SIG-M5 treated with dmso at 0.1 percent for 504 hours (cell line): ENCODE measurements around the gene CCDC148.
"Not testable (repeated sequence)": the region's sequence is repeated elsewhere in the genome, so short reads cannot be mapped to it uniquely, and the experiment has no call there.

ENCODE experiments used
- DNase-seq: peaks from one replicate; lab custom pipeline; 2025; ENCODE audit not compliant: unreplicated experiment; lab: John Stamatoyannopoulos, UW

The CCDC148 gene

GRCh38 chr2:158297606-158298005 lies 158.9 kb downstream of the CCDC148 start:
- peak; percentile 50 for DNase-seq

- DNase-seq: no peak
Observed at GRCh38 chr2:158297120-158297519, 159.4 kb downstream of the CCDC148 start.

- no peak for DNase-seq
Observed at GRCh38 chr2:158293722-158294121, 162.8 kb downstream of the CCDC148 start.

DNA sequence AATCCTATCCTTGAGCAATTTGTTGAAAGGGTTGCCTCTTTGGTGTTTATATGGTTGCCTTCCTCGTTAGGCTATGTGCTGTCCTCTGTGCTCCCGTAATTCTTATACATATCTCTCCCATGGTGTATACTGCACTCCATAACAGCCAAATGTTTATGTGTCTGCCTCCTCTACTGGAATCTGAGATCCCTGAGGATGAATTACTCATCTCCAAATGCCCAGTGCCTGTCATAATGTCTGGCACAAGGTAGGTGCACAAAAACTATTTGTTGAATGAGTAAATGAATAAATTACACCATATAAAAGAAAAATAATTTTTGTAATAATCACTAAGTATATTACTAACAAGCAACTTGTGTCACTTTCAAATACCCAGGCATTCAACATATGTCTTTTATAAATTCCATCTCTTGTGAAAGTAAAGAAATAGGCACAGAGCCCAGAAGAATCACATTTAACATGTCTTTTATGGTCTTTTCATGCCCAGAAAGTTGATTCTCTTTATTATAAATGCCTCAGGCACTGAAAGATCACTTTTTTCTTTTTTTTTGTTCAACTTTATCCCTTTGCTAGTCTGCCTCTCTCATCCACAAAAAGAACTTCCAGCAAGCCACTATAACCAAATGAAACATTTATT lies 164.9 kb downstream of the CCDC148 start:
- DNase-seq: no peak

DNA sequence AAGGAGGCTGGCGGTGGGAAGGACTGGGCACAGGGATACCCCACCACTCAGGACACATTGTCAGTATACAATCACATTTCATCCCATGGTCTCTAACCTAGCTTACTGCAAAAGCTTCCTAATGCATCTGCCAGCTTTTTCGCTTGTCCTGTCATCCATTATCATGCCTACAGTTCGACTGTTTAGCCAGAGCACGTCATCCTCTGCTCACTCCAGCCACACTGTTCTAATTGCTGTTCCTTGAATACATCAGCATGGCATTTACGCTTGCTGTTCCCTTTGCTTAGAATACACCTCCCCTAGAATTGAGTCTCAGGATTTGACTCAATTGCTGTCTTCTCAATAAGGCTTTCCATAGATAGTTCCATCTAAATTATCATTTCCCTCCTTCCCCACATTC lies 166.3 kb downstream of the CCDC148 start:
- no peak for DNase-seq

DNA sequence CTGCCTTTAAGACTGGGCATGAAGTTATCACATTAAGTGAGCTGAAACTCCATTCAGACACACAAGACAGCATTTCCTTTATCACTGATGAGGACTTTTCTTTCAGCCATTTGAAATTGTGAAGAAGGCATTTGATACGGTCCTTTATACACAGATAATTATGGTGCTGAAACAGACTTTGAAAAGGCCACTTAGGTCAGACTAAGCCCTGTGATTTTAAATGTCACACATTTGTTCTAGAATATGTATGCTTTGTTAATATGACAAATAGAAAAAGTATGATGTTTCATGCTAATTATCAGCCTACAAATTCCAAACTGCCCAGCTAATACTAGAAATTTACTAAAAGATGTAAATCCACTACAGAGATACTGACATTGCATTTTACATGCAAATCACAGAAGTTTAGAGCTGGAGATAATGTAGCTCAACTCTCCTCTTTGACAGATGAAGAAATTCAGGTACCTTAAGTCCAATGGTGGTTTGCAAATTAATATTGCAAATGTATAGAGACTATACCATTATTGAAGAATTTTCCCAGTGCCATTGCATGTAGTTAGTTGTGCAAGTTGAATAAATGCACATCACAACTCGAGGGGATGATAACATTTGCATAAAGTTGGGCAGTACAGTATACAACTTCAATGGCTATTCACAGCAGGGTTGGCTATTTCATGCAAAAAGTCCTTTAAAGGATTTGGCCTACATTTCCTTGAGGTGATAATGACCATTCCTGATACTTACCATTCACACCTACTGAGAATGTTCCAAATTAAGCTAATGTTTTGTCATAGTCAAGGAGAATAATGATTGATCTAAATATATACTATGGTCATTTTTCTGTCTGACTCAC lies 179.7 kb downstream of the CCDC148 start:
- DNase-seq: no peak

DNA sequence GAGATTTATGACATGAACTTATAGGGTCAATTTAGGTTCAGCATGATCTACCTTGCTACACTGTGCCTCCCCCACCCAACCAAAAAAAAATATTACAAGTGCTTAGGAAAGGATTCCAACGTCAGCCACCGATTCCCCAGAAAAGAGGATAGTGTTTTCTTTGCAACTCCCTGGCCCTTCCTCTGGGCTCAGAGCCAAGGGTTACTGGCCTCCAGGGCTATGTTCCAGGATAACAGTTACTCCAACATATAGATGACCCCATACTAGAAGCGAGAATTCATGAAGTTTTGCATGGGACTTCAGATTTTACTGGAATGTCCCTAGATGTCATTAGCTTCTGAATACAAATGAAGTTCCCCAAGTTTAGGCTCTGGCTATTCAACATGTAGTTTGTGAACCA lies 182.8 kb downstream of the CCDC148 start:
- no peak for DNase-seq

DNA sequence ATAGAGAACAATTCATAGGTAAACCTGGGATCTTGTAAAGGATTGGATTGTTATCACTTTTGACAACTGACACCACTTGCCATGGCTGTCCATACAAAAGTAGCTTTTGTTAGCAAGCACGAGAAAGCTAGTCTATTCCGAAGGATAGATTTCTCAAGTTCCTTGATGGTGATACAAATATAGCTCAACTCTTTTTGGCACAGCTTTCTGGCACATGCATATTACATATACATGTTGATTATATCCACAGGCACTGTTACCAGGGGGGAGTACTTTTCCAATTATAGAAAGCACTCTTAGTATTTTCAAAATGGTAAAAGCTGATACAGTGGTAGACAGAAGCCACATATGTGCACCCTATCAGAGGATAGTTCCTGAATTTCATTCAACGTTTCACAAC lies 186.0 kb downstream of the CCDC148 start:
- DNase-seq: no peak

- no peak for DNase-seq
Observed at GRCh38 chr2:158269143-158269542, 187.4 kb downstream of the CCDC148 start.

DNA sequence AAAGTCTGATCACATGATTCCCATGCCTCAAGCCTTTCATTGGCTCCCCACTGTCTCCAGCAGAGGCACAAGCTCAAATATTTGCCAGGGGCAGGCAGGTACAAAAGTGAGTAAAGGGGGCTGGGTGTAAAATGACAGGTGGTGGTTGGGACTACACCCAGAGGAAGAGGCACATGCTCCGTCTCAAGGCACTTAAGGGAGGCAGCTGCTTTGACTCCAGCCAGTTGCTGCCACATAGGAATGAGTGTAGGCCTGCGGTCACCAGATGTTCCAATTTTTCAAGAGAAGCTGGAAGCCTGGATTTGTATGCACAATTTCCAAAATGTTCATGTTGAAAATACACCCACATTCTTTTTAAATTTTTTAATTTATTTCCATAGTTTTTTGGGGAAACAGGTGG lies 190.4 kb downstream of the CCDC148 start:
- DNase-seq: no peak

DNA sequence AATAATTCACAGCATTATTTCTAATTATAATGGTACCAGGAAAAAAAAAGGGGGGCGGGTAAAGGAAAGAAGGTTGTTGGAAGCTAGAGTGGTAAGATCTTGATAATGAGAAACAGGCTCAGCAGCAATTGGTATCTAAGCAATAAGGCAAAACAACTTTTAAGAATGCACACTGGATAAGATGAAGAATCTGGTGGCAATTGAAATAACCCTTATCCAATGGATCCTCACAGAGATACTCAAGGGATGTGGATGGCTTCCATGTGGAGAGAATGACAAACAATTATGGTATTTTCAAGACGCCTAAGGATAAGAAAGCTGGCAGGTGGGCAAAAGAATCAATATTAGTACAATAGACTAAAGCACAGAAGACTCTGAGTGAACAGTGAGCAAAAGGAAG lies 201.3 kb downstream of the CCDC148 start:
- DNase-seq: no peak

DNA sequence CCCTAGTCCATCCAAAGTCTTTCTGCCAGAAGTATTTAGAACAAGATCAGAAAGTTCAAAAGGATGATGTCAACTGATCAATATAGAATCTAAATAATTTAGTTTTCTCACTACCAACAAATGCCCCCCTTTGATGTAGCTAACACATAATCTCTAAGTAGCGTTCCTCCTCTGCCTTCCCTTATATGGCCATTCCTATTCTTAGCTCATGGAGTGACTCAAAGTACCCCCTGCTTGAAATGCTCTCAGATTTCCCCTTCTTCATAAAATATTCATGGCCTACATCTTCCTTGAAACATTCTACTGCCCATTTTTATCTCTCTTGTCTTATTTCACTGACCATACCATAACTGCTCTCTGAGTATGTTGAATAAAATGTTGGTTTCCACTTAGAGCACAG lies 203.4 kb downstream of the CCDC148 start:
- no peak for DNase-seq

GRCh38 chr2:158251356-158251755 lies 205.2 kb downstream of the CCDC148 start:
- DNase-seq: no peak

- no peak for DNase-seq
Observed at GRCh38 chr2:158243392-158243791, 213.2 kb downstream of the CCDC148 start.

GRCh38 chr2:158242280-158242679 lies 214.3 kb downstream of the CCDC148 start:
- no peak for DNase-seq

GRCh38 chr2:158240975-158241374 lies 215.6 kb downstream of the CCDC148 start:
- no peak for DNase-seq

DNA sequence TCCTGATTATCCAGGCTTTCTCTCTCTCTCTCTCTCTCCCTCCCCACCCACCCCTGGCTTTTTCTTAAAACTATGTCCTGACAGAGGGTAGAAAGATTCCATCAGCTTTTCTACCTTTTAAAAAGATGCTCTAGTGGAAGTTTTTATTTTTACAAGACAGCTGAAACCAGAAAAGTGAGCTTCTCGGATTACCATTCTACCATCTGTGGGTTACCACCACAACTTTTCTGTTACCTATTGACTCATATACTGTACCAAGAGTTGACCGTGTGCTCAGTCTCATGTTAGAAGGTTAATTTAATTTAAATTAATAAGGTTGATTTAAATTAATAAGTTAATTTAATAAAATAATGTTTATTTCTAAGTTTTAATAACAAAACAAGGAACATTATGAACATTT lies 217.3 kb downstream of the CCDC148 start:
- DNase-seq: peak; percentile 14

DNA sequence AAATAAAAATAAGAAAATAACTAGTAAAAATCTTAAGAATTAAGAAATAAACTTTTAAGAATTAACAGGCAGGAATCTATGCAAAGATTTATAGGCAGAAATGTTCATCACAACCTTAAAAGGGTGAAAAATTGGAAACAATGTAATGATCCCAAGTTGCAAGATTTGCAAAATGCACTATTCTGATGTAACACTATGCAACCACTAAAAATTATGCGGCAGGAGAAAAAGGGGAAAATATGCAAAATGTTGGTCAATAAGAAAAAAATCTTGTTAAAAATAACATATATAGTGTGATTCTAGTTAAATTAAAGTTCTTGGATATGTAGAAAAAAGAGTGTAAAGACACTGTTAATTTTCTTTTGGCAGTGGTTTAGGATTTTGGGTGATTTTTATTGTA lies 222.1 kb downstream of the CCDC148 start:
- no peak for DNase-seq

DNA sequence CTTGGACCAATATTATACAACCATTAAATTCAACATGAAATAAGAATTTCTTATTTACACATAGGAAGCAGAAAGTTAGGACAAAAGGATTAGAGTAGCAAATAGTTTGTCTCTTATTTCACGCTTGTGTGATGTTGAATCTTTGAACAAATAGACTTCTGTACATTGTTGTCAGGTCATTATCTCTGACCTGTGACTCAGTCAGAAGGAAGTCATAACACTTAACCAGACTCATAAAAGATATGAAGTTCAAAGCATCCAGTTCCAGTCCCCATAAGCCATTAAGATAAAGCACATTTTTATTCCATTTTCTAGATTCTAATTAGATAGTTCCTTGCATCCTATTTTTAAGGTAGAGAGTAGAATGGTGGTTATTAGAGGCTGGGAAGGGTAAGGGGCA lies 224.1 kb downstream of the CCDC148 start:
- no peak for DNase-seq

DNA sequence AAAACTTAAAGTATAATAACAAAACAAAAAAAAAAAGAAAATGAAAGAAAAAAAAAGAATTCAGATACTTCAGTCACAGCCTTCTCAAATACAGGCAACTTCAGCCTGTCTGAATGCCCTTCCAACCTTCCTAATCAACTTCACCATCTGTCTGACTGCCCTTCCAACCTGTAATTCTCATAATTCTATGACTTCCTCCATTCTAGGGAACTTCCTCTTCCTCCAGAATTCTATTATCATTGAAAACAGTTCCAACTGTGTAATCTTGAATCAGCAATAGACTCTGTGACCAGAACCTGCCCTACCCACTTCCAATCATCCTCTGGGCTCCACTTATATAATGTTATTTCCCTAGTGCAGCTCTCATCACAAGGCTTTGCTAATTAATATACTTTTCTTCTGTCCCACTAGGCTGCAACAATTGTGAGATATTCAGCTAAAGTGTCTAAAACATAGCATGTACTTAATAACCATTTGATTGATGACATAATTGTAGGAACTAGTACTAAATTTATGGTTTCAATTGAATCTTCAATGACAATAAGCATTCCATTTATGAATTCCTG lies 227.5 kb downstream of the CCDC148 start:
- DNase-seq: peak; percentile 19

GRCh38 chr2:158223066-158223465 lies 233.5 kb downstream of the CCDC148 start:
- not testable (repeated sequence) for DNase-seq
